HG03571 (cell line): Measurements from ENCODE around the gene ARHGAP15.

Source experiments
- ATAC-seq: cut with Tn5 transposase; IDR thresholded peaks from one replicate; pipeline ENCODE4 v1.9.1; 2021; ENCODE audit not compliant: unreplicated experiment

Gene ARHGAP15

GRCh38 chr2:143608063-143608423, 478.8 kb downstream of the ARHGAP15 start:
- no peak for ATAC-seq

GRCh38 chr2:143608758-143609157, 479.5 kb downstream of the ARHGAP15 start:
- no peak for ATAC-seq

- no peak for ATAC-seq
These were observed 482.1 kb downstream of the ARHGAP15 start for GRCh38 chr2:143611336-143611735.

GRCh38 chr2:143615562-143615961, 486.3 kb downstream of the ARHGAP15 start:
- ATAC-seq: no peak

- no peak for ATAC-seq
These were observed 487.2 kb downstream of the ARHGAP15 start for GRCh38 chr2:143616452-143616851.

GRCh38 chr2:143617803-143618415, 488.7 kb downstream of the ARHGAP15 start:
- ATAC-seq: no peak

GRCh38 chr2:143622106-143622505, 492.9 kb downstream of the ARHGAP15 start:
- ATAC-seq: no peak

GRCh38 chr2:143623231-143623908, 494.2 kb downstream of the ARHGAP15 start:
- no peak for ATAC-seq

GRCh38 chr2:143623909-143624260, 494.7 kb downstream of the ARHGAP15 start:
- no peak for ATAC-seq

GRCh38 chr2:143629340-143629739, 500.1 kb downstream of the ARHGAP15 start:
- no peak for ATAC-seq

- ATAC-seq: no peak
These were observed 503.6 kb downstream of the ARHGAP15 start for GRCh38 chr2:143632751-143633374.

- ATAC-seq: no peak
These were observed 504.2 kb downstream of the ARHGAP15 start for GRCh38 chr2:143633419-143633818.

- ATAC-seq: no peak
These were observed 506.1 kb downstream of the ARHGAP15 start for GRCh38 chr2:143635302-143635701.

- no peak for ATAC-seq
These were observed 506.7 kb downstream of the ARHGAP15 start for GRCh38 chr2:143635936-143636335.

- ATAC-seq: no peak
These were observed 511.6 kb downstream of the ARHGAP15 start for GRCh38 chr2:143640826-143641225.

GRCh38 chr2:143645921-143646645, 516.9 kb downstream of the ARHGAP15 start:
- no peak for ATAC-seq

- ATAC-seq: no peak
These were observed 520.1 kb downstream of the ARHGAP15 start for GRCh38 chr2:143649226-143649740.

GRCh38 chr2:143652692-143653091, 523.5 kb downstream of the ARHGAP15 start:
- ATAC-seq: no peak

- no peak for ATAC-seq
These were observed 539.0 kb downstream of the ARHGAP15 start for GRCh38 chr2:143668234-143668633.

- no peak for ATAC-seq
These were observed 544.8 kb downstream of the ARHGAP15 start for GRCh38 chr2:143674051-143674450.

GRCh38 chr2:143675021-143675420, 545.8 kb downstream of the ARHGAP15 start:
- ATAC-seq: no peak

- ATAC-seq: no peak
These were observed 550.4 kb downstream of the ARHGAP15 start for GRCh38 chr2:143679617-143680016.
